GM03348 (cell line): Measurements from ENCODE around the gene SGPL1.

Experiments used
- DNase-seq: peaks from one replicate; pipeline ENCODE4 v3.0.0; 2012; ENCODE audit warnings: low spot score

Gene SGPL1

GRCh38 chr10:70780772-70781171 lies 35.0 kb upstream of the SGPL1 start:
- no peak for DNase-seq

- DNase-seq, result no peak
Measured at GRCh38 chr10:70781461-70782051, 34.2 kb upstream of the SGPL1 start.

- DNase-seq, result no peak
Measured at GRCh38 chr10:70782086-70782745, 33.5 kb upstream of the SGPL1 start.

GRCh38 chr10:70782746-70783680 lies 32.7 kb upstream of the SGPL1 start:
- DNase-seq, result no peak

GRCh38 chr10:70784016-70784415 lies 31.7 kb upstream of the SGPL1 start:
- DNase-seq, result no peak

- DNase-seq, result no peak
Measured at GRCh38 chr10:70784471-70784870, 31.3 kb upstream of the SGPL1 start.

GRCh38 chr10:70785190-70785589 lies 30.6 kb upstream of the SGPL1 start, which contains the start of gene TBATA:
Gene TBATA, minus strand, starts transcription at chr10:70785377. Its CDS starts 1,998 bp downstream, at chr10:70783379.
- DNase-seq, result no peak

- DNase-seq, result no peak
Measured at GRCh38 chr10:70786799-70787415, 28.8 kb upstream of the SGPL1 start.

GRCh38 chr10:70791386-70792039 lies 24.2 kb upstream of the SGPL1 start:
- no peak for DNase-seq

- DNase-seq, result no peak
Measured at GRCh38 chr10:70795613-70796012, 20.1 kb upstream of the SGPL1 start.

- no peak for DNase-seq
Measured at GRCh38 chr10:70797840-70798239, 17.9 kb upstream of the SGPL1 start.

GRCh38 chr10:70799124-70799523 lies 16.6 kb upstream of the SGPL1 start:
- no peak for DNase-seq

- DNase-seq, result no peak
Measured at GRCh38 chr10:70801854-70802253, 13.9 kb upstream of the SGPL1 start.

- DNase-seq, result no peak
Measured at GRCh38 chr10:70803775-70804420, 11.8 kb upstream of the SGPL1 start.

- no peak for DNase-seq
Measured at GRCh38 chr10:70804421-70804808, 11.3 kb upstream of the SGPL1 start.

GRCh38 chr10:70805619-70806215 lies 10.0 kb upstream of the SGPL1 start:
- no peak for DNase-seq

GRCh38 chr10:70806841-70807240 lies 8.9 kb upstream of the SGPL1 start:
- no peak for DNase-seq

GRCh38 chr10:70807556-70807955 lies 8.2 kb upstream of the SGPL1 start:
- DNase-seq, result no peak

GRCh38 chr10:70809011-70809611 lies 6.6 kb upstream of the SGPL1 start:
- peak; percentile 23 for DNase-seq

GRCh38 chr10:70809726-70810125 lies 6.0 kb upstream of the SGPL1 start:
- no peak for DNase-seq

- DNase-seq, result no peak
Measured at GRCh38 chr10:70810967-70811366, 4.8 kb upstream of the SGPL1 start.
